Measurements from ENCODE around the gene XDH. TPM values are rescaled to one million over a fixed set of nuclear protein-coding genes. Genes with fewer than 3 reads are reported as not detected.

The XDH gene
- total and polyA plus RNA-seq, 9 donors, result 0.12 to 0.13 TPM; not detected in 7

GRCh38 chr2:31398881-31399280, 15.7 kb downstream of the XDH start:
- no peak overlapping the region for H3K4me3 ChIP-seq
- H3K4me1 ChIP-seq (ENCODE audit: insufficient read depth), result no peaks in the 10 kb centered on the region
- no peak for DNase-seq
- H3K27me3 ChIP-seq, result no peaks in the 10 kb centered on the region
- H3K9me3 ChIP-seq, result no peaks in the 10 kb centered on the region
- H3K36me3 ChIP-seq, result no peaks in the 10 kb centered on the region
- no peak overlapping the region for H3K27ac ChIP-seq
- TF ChIP-seq POLR2A (IDR thresholded peaks at IDR 0.05) (no peak), EP300 (IDR thresholded peaks at IDR 0.05) (no peak)
- TF ChIP-seq, protein P1, sequence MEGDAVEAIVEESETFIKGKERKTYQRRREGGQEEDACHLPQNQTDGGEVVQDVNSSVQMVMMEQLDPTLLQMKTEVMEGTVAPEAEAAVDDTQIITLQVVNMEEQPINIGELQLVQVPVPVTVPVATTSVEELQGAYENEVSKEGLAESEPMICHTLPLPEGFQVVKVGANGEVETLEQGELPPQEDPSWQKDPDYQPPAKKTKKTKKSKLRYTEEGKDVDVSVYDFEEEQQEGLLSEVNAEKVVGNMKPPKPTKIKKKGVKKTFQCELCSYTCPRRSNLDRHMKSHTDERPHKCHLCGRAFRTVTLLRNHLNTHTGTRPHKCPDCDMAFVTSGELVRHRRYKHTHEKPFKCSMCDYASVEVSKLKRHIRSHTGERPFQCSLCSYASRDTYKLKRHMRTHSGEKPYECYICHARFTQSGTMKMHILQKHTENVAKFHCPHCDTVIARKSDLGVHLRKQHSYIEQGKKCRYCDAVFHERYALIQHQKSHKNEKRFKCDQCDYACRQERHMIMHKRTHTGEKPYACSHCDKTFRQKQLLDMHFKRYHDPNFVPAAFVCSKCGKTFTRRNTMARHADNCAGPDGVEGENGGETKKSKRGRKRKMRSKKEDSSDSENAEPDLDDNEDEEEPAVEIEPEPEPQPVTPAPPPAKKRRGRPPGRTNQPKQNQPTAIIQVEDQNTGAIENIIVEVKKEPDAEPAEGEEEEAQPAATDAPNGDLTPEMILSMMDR (IDR thresholded peaks at IDR 0.05), result no peak
- WGBS, 3 donors, result 68 to 79% (median 78%) methylated on average over 2 of the region's 2 CpGs
- intact Hi-C loops (cut with DNase I), result no loop called here

DNA sequence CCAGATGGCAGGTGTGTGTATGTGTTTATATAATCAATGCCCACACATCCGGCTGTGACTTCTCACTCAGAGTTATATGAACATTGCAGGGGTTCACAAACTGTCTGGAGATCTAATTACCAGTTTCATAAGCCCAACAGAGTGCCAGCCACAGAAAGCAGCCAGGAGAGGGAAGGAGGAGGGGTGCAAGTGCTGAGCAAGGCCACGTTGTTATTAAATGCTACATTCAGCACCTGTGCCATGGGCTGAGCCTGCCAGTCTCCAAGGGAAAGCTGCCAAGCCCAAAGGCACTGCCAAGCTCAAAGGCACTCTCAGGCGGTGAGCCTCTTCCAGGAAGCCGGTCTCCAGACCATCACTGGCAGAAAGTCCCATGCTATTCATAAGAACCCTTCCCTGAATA, 17.4 kb downstream of the XDH start:
- 72 to 87% (median 75%) methylated on average over 4 of the region's 4 CpGs for WGBS, 3 donors
- Histone ChIP-seq H3K4me3 (no peak overlapping the region), H3K36me3 (no peaks in the 10 kb centered on the region), H3K4me1 (ENCODE audit: insufficient read depth) (no peaks in the 10 kb centered on the region), H3K27me3 (no peaks in the 10 kb centered on the region), H3K27ac (no peak overlapping the region), H3K9me3 (no peaks in the 10 kb centered on the region)
- no peak for DNase-seq
- intact Hi-C loops (cut with DNase I), result no loop called here
- no peak for TF ChIP-seq EP300 (IDR thresholded peaks at IDR 0.05)
- TF ChIP-seq, protein P1 (IDR thresholded peaks at IDR 0.05), result no peak
- TF ChIP-seq POLR2A (IDR thresholded peaks at IDR 0.05), result no peak

- intact Hi-C loops (cut with DNase I), result no loop called here
- Histone ChIP-seq H3K36me3 (no peaks in the 10 kb centered on the region), H3K27me3 (no peaks in the 10 kb centered on the region), H3K4me1 (ENCODE audit: insufficient read depth) (no peaks in the 10 kb centered on the region), H3K9me3 (no peaks in the 10 kb centered on the region), H3K27ac (no peak overlapping the region), H3K4me3 (no peak overlapping the region)
- TF ChIP-seq EP300 (IDR thresholded peaks at IDR 0.05) (no peak), POLR2A (IDR thresholded peaks at IDR 0.05) (no peak)
- TF ChIP-seq, protein P1 (IDR thresholded peaks at IDR 0.05), result no peak
- no peak for DNase-seq
These were observed 24.2 kb downstream of the XDH start for GRCh38 chr2:31390324-31390723.

- intact Hi-C loops (cut with DNase I), result no loop called here
- TF ChIP-seq, protein P1 (IDR thresholded peaks at IDR 0.05), result no peak
- TF ChIP-seq EP300 (IDR thresholded peaks at IDR 0.05) (no peak), POLR2A (IDR thresholded peaks at IDR 0.05) (no peak)
- no peaks in the 10 kb centered on the region for H3K4me1 ChIP-seq (ENCODE audit: insufficient read depth)
- H3K27me3 ChIP-seq, result no peaks in the 10 kb centered on the region
- WGBS, 3 donors, result 73 to 75% (median 75%) methylated on average over 4 of the region's 4 CpGs
- H3K36me3 ChIP-seq, result no peaks in the 10 kb centered on the region
- no peak overlapping the region for H3K27ac ChIP-seq
- no peaks in the 10 kb centered on the region for H3K9me3 ChIP-seq
- no peak for DNase-seq
- H3K4me3 ChIP-seq, result no peak overlapping the region
These were observed 25.8 kb downstream of the XDH start for GRCh38 chr2:31388736-31389135.

DNA sequence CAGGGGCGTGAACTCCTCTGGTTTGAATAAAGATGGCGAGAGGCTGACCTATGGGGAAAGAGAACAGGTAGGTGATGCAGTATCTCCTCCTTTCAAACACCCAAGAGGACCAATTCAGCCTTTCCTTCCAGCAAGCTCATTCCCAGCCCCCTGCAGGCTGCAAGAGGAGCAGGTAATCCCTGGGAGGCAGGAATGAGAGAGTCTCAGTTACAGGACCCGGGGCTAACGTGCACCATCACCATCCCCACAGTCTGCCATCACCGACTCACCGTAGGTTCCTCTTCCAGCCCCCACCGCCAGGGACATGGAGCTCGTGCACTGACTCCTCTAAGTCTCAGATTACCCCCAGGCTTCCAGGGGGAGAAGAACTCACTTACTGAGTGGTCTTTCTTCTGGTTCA, 26.7 kb downstream of the XDH start:
- no peak for DNase-seq
- WGBS, 3 donors, result 70 to 79% (median 70%) methylated on average over 8 of the region's 8 CpGs
- H3K4me1 ChIP-seq (ENCODE audit: insufficient read depth), result no peaks in the 10 kb centered on the region
- TF ChIP-seq EP300 (IDR thresholded peaks at IDR 0.05), result no peak
- TF ChIP-seq POLR2A (IDR thresholded peaks at IDR 0.05), result no peak
- TF ChIP-seq, protein P1 (IDR thresholded peaks at IDR 0.05), result no peak
- no peaks in the 10 kb centered on the region for H3K27me3 ChIP-seq
- no peaks in the 10 kb centered on the region for H3K9me3 ChIP-seq
- no peak overlapping the region for H3K27ac ChIP-seq
- H3K4me3 ChIP-seq, result no peak overlapping the region
- no peaks in the 10 kb centered on the region for H3K36me3 ChIP-seq
- intact Hi-C loops (cut with DNase I), result no loop called here

Measured in ovary (tissue), 9 donors.